NOMO-1 treated with DMSO at 0.1 percent for 48 hours (cell line): Measurements from ENCODE around the gene STARD13.
"Not testable (repeated sequence)": the region's sequence is repeated elsewhere in the genome, so short reads cannot be mapped to it uniquely, and the experiment has no call there.

Experiments used
- DNase-seq: peaks from one replicate; lab custom pipeline; 2025; ENCODE audit not compliant: unreplicated experiment; lab: John Stamatoyannopoulos, UW

Gene STARD13

DNA sequence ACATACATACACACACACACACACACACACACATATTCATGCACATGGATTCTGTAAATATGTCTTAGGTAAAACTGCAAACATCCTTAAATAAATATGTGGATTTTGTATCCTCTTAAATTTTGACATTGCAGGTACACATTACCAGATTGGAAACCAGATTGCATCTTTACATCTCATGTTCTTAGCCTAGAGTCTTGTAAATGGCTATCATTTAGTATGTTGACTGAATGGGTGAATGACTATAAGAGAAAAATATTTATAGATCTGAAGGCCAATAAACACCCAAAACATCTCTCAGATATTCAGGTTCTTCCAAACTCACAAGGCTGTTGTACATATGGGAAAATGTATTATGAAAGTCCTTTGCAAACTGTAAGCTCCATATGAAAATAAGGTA, 104.3 kb downstream of the STARD13 start:
- DNase-seq: no peak

DNA sequence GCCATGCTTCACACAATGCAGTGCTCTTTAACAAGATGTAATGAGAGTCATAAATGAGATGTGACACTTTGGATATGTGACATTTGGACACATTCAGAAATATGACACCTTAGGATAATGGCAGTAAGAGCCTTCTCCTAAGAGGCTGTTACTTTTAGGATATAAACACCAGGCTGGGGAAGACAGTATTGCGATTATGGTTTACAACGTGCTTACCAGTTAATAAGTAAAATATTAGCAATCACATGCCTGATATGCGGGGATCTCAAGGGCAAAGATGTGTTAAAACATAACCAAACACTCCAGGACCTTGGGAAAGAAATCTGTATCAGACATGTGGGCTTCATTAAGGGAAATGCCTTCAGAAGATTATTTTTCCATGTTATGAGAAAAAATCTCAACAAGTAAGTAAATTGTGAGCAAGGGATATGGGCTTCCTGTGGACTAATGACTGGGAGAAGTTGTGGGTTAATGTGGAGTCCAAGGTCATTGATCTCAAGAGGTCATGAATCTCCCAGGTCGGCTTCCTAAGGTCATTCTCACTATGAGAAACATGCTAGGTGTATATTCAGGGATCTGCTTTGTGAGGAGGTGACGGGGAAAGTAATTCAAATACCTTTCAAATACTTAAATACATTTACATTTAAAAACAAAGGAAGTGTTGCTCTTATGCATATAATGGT, 105.3 kb downstream of the STARD13 start:
- DNase-seq: no peak

- DNase-seq: no peak
Observed at GRCh38 chr13:33179463-33179862, 106.1 kb downstream of the STARD13 start.

DNA sequence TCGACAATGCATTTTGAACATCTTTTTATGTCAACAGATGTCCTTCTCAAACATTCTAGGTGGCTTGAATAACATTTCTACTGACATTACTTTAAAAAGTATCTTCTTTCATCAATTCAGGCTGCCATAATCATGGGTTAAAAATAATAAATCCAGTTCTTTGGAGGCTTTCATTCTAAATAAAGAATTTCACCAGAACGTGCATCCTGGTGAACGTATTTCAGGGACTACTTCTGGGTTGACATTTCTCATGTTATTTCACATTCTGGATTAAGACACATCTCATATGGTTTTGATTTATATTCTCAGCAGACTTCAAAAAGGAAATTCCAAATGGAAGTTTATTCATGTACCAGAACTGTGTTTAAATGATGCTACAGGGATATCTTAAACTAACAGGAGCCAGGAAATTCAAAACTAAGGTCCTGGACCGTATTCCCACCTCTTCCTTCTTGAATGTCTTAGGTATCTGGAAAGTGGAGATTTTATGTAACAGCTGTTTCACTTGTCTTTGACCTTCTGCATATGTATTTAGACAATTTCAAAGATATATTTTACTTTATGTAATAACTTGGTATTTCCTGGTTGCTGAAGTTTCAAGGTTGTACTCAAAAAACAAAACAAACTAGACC, 107.2 kb downstream of the STARD13 start:
- no peak for DNase-seq

GRCh38 chr13:33177340-33178208, 108.0 kb downstream of the STARD13 start:
- not testable (repeated sequence) for DNase-seq

- DNase-seq: no peak
Observed at GRCh38 chr13:33176526-33176925, 109.0 kb downstream of the STARD13 start.

DNA sequence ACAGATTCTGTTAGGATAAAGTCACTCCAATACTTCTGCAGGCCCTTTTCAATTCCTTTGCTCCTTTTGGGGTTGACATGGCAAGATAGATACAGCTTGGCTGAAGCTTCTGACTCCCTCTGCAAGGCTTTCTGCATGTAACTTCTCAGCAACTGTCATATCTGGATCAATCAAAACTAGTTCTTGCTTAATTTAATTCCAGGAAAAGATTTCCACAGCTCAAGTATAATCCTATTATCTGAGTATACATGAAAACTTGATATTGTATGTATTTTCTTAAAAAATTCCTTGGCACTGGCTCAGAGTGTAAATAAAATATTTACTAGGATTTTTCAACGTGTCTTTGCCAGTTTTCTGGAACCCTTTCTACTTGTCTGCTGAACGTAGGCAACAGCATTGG, 109.6 kb downstream of the STARD13 start:
- DNase-seq: no peak

DNA sequence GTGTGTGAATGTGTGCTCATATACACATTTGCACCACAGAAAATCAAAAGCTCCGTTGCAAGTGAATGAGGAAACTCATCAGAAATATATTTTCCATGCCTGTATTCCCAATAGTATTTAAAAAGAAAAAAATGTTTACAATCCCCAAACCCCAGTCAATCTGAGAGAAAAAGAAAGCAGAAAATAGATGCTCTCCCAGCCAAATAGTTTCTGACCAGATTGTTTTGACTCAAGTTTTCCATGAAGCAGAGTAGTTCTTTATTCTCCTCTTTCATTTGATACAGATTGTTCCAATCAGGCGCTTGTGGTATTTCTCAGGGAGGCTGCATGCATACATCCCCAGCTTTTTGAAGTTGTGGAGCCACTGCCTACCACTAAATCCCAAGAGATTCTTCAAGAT, 110.6 kb downstream of the STARD13 start:
- DNase-seq: no peak

DNA sequence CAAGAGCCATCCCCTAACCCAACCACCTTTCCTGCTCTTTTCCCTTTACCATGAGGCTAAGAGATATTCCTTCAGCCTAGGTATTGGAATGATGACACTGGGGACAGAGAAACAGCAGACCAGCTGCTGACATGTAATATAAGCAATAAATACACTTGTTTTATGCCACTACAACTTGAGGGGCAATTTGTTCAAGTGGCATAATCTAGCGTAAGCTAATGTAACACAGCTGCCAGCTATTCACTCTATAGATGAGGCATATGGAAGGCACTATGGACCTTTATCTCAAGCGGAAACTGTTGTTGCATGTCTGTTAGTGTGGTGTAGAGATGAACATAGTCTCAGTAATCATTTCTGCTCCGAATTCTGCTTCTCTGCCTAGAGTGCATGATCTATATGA, 111.1 kb downstream of the STARD13 start:
- DNase-seq: no peak

DNA sequence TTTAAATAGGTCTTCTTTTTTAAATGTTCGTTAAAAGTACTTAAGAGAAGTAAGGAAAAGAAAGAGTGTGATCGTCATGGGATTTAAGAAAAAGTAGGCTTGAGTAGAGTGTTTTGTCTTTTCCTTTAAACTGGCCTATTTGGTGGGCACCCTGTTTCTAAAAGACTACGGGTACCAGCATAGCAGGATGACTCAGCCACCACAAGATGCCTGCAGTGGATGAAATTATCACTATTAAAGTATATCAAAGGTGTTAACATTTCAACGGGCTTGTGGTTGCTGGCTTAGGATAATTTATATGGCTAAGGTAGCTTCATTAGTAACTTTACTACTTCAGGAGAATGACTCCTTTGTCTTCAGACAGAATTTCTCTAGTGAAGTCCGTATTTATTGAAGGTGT, 112.6 kb downstream of the STARD13 start:
- no peak for DNase-seq

- no peak for DNase-seq
Observed at GRCh38 chr13:33172400-33172799, 113.2 kb downstream of the STARD13 start.

DNA sequence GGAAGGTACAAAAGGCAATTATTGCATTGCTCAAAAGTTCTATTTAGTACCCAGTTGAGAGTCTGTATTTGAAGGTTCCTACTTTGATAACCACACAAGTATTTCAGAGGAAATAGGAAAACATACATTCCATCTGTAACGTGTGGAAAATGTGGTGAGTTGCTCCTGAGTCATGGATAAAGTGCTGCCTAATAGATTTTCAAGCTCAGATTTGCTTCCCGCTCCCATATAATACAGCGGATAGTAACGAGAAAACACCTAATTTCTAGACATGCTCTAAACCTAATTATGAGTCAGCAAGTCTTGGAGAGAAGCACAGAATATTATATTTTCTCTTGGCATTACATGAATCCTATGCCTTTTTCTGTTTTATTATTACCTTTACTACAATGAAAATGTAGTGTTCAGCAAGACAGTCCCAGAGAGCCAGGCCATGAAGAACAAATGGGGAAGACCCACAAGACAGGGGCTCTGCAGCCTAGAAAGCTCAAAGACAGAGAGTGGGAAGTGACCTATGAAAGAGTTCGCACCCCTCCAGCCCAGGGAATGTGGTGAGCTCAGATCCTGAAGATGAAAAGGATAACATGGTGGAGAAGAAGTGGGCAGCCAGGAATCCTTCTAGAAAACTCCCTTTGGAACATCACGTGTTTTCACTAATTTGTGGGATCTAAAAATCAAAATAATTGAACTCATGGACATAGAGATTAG, 116.1 kb downstream of the STARD13 start:
- DNase-seq: no peak

- DNase-seq: no peak
Observed at GRCh38 chr13:33168321-33168960, 117.1 kb downstream of the STARD13 start.

GRCh38 chr13:33167491-33167890, 118.1 kb downstream of the STARD13 start:
- no peak for DNase-seq

GRCh38 chr13:33165787-33166186, 119.8 kb downstream of the STARD13 start:
- DNase-seq: no peak

DNA sequence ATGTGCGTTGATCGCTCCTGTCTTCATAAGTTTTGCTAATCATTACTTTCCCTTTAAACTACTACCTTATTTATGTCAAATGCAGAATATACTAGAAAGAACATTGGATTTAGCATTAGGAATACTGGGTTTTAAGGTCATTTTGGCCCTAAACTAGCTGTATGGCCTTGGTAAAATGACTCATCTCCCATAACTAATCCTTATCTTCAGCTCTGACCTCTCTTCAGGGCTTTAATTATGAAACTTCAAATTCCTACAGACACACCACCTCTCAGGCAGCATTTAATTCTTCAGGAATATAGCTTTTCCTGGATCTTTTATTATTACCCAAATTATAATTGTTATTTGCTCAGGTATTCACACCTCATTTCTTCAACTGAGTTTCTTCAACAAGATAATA, 121.2 kb downstream of the STARD13 start:
- no peak for DNase-seq

GRCh38 chr13:33162725-33163124, 122.8 kb downstream of the STARD13 start:
- DNase-seq: not testable (repeated sequence)

GRCh38 chr13:33158816-33159215, 126.7 kb downstream of the STARD13 start:
- DNase-seq: no peak

DNA sequence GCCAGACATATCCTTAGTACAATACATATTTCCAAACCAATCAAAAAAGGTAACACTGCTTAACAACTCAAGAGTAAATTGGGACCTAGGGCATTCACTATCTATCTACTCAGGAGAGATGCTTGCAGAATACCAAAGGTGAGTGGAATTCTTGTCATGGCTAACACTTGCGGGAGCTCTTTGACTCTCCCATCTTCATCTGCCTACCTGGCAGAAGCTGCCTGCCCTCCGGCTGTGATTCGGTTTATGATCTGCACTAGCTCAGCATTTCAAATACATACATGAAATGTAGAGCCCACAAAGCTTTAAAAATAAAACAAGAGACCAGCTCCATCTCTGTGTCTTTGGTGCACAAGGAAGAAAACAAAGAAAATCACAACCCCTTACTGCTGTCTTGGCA, 127.3 kb downstream of the STARD13 start:
- DNase-seq: no peak

GRCh38 chr13:33154911-33155310, 130.6 kb downstream of the STARD13 start:
- no peak for DNase-seq
